ENCODE results near the gene C2CD2.
"Not testable (repeated sequence)": the region's sequence is repeated elsewhere in the genome, so short reads cannot be mapped to it uniquely, and the experiment has no call there.

C2CD2 gene

DNA sequence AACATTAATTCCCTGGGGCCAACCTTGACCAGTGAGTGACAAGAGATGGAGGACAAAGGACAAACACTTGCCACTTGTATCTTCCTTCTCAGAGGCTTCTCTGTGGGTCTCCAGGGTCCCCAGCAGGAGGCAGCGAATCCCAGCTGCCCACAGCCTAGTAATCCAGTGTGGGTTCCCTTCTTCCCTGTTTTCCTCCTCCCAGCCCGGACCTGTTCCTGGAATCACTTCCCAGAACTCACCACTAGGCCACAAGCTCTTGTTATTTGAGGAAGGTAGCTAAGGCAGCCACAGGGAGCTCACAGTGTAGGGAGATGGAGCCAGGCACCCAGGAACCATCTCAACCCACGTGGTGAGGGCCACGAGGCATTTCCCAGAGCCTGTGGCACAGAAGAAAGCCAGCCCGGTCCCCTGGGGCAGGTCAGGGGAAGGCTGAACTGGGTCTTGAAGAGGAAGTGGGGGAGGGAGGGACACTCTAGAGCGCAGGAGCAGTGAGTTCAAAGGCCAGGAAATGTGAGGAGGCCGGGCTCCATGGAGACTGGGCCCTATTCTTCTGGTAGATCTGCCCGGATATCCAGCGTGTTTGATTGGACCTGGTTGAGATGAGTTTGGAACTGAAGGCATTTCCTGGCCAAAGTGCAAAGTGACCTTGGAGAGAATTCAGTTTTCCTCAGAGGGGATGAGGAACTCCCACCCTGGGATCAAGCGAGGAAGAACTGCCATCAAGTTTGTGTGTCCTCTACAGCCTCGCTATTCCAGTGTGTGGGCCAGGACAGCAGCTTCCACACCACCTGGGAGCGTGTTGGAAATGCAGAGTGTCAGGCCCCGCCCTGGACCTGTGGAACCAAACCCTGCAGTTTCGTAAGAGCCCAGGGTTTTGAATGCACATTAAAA, 20.3 kb upstream of the C2CD2 start:
- no peak for DNase-seq

- DNase-seq, result no peak
Measured at GRCh38 chr21:41973427-41973831, 19.6 kb upstream of the C2CD2 start.

DNA sequence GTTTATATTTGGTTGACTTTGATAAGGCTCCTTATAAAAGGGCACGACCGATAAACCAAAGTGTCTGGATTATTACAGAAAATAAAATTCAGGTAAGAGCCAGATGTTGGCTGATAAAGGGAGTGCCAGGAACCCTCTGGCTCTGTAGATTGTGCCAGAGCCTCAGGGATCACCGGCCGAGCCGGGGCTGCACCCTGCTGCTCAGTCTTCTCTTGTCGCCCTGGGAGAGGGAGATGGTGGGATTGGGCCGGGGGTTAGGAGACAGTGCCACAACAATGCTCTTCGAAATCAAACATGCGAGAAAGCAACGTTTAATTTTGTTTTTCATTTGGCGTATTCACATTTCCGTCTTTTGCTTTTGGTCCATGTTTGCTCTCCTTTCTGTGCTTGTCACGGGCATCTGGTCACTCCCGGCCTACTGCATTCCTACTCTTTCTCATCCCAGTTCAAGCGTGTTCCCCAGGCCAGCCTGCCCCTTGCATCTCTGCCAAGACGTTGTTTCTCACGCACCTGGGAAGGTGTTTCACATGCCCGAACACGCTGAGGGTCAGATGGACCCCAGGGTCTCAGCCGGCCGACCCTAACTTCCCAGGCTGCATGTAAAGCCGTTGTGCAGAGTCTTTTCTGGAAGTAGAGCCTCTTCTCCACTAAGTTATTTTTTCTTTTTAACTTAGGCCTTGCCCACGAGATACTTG, 18.8 kb upstream of the C2CD2 start:
- DNase-seq, result no peak

DNA sequence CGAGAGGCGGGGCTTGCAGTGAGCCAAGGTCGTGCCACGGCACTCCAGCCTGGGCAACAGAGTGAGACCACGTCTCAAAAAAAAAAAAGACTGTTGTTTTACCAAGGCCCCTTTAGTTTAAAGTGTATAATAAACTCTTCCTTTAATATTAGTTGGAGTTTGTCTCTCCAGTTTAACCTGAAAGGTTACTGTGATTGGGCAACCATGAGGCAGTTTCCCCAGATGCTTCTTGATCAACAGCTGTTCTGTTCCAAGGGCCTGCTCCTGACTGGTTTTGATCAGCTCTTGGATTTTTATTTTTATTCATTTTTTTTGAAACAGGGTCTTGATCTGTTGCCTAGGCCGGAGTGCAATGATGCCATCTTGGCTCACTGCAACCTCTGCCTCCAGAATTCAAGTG, 18.1 kb upstream of the C2CD2 start:
- DNase-seq, result no peak

DNA sequence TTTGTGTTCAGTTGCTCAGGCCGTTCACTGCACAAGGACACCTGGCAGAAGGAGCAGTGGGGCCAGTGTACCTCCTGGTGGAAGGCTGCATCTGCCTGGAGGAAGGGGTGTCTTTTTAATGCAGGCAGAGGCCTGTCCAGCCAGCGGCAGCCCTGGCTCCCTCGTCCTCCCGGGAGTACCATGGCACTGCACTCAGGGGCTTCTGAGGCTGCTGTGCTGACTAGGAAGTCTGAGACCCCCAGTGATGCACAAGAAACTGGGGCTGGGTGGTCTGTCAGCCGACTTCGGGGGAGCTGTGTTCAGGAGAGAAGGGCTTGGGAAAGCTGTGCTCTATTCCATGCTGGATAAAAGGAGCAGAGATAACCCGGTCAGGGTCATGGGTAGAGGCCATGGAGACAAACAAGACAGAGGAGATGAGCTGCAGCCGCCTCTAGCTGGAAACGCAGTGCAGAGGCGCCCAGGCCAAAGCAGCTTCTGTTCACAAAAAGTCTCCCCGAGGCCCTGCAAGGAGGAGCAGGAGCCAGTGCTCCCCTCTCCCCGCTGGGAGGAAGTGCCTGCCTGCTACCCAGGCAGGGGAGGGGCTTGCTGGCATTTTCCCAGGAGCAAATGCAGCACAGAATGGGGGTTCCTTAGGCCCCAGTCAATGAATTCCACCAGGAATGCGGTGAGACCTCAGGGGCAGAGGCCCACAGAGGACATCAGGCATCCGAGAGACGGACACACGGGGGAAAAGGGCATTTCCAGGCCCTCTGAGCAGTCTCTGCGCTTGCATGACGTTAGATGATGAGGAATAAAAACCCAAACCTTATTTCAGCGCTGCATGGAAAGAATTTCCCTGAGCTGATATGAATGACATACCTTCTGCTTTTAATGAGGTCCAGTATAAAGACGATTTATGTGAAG, 17.2 kb upstream of the C2CD2 start:
- no peak for DNase-seq

- no peak for DNase-seq
Measured at GRCh38 chr21:41970106-41970391, 16.2 kb upstream of the C2CD2 start.

GRCh38 chr21:41967708-41968107, 13.9 kb upstream of the C2CD2 start:
- no peak for DNase-seq

DNA sequence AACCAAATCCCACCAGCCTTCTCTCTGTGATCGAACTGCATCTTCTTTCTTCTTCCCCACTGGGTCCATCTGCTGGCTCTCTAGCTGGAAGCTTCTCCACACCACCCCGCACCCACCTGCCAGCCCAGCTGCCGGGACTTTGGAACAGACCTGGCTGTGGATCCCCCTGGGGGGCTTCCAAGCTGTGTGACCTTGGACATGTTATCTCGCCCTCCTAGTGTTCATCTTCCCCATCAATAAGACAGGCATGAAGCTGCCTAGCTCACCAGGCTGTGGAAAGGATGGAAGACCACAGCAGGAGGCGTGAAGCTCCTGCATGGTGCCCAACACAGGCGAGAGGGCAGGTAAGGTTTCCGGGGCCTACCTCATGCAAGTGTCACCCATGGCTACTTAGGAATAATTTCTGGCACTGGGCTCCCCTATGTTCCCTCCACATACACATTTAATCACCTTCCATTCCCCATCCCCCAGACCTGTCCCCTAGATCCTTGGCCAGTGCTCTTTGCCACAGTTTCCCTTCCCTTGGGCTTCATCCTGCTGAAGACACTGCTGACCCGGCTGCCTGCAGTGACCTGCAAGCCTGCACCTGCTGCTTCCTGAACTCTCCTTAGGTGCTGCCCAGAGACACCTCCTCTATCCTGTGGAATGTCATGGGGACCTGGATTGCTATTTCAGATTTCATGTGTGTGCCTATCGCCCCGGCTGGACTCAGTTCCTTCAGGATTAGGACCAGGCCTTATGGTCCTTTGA, 13.2 kb upstream of the C2CD2 start:
- no peak for DNase-seq

GRCh38 chr21:41966041-41966833, 12.4 kb upstream of the C2CD2 start:
- no peak for DNase-seq

GRCh38 chr21:41965461-41966013, 11.7 kb upstream of the C2CD2 start:
- DNase-seq, result no peak

DNA sequence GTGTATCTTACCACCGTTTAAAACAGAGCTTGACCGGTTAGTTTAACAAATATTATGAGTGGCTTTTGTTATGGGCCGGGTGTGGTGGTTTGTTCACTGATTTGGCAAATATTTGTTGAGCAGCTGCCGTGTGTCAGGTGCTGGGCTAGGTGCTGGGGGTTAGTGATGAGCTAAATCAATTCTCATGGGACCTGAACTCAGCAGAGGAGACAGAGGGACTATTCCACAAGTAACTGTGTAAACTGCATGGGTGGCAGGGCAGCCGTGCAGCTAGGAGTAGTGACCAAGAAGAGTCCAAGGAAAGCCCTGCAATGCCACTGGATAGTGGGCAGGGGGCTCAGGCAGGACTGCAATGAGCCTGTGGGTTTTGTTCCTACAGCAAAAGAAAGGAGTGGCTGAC, 11.2 kb upstream of the C2CD2 start:
- no peak for DNase-seq

GRCh38 chr21:41964171-41964570, 10.4 kb upstream of the C2CD2 start:
- no peak for DNase-seq

- no peak for DNase-seq
Measured at GRCh38 chr21:41962425-41962966, 8.7 kb upstream of the C2CD2 start.

DNA sequence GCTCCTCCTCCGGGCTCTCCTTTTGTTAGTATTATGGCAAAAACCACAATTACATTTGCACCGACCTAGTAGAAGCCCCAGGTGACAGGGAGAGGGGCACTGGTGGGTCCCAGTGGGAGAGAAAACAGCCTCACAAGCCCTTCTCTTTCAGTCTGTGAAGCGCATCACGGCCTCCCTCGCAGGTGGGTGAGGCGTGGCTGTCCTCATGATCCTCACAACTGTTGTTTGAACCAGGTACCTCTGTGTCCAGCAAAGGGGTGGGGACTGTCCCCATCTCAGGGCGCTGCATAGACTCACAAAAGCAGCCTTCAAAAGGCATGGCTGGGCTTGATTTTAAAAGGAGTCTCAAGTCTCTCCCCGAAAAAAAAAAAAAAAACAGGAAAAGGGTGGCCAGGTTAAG, 7.9 kb upstream of the C2CD2 start:
- no peak for DNase-seq

GRCh38 chr21:41961282-41961701, 7.5 kb upstream of the C2CD2 start:
- DNase-seq, result no peak

- no peak for DNase-seq
Measured at GRCh38 chr21:41960386-41960785, 6.6 kb upstream of the C2CD2 start.

DNA sequence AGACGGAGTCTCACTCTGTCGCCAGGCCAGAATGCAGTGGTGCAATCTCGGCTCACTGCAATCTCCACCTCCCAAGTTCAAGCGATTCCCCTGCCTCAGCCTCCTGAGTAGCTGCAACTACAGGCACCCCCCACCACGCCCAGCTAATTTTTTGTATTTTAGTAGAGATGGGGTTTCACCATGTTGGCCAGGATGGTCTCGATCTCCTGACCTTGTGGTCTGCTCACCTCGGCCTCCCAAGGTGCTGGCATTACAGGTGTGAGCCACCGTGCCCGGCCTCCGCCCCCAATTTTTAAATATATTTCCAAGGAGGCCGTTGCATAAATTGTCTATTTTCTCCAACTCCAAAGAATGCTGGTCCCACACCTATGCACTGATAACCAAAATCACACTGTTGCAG, 5.9 kb upstream of the C2CD2 start:
- DNase-seq, result not testable (repeated sequence)

- no peak for DNase-seq
Measured at GRCh38 chr21:41958886-41959563, 5.2 kb upstream of the C2CD2 start.

DNA sequence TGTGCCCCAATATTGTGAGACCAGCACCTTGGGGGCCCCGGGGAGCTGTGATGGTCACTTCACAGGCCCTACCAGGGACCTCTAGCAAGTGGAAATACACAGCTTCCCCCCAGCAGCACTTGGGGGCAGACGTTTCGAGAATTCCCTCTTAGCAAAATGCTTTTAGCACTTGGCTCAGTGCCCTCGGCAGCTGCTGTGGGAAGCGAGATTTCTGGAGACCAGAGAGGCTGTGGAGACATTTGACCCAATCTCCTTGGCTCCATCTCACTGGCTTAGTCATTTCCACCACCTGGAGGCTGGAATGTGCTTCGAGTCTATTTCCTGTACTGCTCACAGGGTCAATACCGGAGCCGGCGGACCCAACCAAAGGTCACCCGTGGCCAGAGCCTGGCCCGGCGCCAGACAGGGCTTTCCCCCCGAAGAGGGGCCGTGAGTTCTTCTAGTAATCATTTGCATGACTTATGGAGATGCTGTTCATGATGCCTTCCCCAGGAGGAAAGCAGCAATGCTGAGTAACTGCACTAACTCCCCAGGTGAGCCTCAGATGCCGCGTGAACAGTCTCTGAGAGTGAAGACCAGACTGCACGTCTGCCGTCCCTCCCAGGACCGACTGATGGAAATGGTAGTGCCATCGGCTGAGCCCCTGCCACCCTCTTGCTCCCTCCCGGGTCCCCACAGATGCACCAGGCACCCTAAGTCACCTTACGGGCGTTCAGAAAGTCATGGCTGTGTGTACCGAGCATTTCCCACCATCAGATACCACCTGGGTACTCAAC, 4.4 kb upstream of the C2CD2 start:
- DNase-seq, result peak; percentile 86

Measured in femur (tissue), 1 donor.